Putamen (tissue), 1 donor: Measurements from ENCODE around the gene FBF1.

Source experiments
- DNase-seq: peaks from one replicate; pipeline ENCODE4 v3.0.0-alpha.2; 2016; ENCODE audit warnings: low spot score

FBF1 gene

DNA sequence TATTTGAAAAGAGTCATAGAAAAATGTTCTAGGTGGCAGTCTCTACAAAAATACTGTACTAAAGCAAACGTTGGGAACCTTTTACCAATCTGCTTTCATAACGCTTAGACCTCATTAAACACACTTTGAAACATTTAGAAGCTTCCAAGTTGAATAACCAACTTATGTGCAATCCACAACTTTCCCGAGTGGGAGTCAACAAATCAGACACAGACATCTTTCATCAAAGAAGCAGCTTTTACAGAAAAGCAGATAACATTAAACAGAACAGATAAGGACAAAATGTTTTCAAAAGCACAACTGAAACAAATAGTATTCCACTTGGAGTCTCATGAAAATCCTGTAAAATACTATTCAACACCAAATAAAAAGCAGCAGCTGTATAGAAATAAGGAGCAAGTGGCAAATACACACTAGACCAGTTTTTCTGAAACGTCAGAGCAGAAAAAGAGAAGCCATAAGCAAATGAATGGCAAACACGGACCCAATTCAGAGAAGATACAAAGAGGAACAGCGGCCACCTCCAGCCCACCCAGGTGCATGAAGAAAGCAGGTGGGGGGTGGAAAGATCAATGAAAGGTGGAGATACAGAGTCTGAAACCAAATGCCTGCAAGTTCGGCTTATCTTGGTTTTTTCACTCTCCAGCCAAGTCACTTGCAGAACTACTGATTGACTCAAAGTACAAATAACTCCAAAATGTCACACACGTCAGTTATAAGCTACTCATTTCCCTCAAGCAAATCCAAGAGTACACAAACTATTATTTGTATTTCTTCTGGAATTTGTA, 18.4 kb upstream of the FBF1 start:
- no peak for DNase-seq

DNA sequence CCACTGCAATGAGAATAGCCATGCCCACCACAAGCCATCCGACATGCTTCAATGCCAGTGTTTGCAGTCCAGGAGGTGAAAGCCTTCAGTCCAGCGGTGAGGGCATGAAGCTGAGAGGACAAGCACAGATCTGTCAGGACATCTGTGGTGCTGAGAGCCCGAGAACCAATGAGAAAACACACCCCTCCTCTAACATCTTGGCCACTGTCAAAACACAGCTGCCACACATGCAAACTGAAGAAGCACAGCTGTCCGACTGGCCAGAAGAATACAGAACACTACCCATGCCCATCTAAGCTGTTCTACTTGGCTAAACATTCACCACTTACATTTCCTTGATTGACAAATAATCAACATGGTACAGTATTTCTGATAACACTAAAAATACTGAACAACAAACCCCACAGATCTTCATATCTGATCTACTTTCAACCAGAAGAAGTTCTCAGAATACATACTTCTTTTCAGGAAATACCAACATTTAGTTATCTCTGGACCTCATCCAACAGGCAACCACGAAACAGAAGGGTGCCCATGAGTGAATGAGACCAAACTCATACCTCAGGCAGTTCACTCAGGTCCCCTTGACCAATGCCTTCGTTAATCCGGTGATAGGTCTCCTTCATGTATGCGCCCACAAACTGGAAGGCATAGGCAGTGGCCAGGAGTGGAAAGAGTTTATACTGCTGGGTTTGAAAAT, 10.2 kb upstream of the FBF1 start:
- no peak for DNase-seq

- DNase-seq, result no peak
Measured at GRCh38 chr17:75950421-75950820, 9.6 kb upstream of the FBF1 start.

GRCh38 chr17:75945211-75945610, 4.4 kb upstream of the FBF1 start:
- no peak for DNase-seq

- no peak for DNase-seq
Measured at GRCh38 chr17:75943491-75943890, 2.6 kb upstream of the FBF1 start.

DNA sequence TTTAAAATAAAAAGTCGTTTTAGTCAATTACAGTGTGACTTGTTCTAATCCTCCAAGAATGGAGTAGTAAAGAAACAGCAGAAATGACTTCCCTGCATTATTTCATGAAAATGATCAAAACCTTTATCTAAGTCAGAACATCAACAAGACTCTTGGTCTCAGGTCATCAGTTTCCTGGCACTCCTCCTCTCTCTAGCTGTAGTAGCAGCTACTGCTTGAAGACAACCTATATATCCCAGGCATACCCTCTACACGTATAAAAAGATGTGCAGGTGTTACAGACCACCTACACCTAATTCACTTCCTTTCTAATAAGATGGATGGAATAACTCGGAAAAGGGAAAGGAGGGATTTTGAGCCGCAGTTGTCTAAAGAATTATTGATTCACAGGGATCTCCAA, 1.6 kb upstream of the FBF1 start:
- DNase-seq, result no peak

- no peak for DNase-seq
Measured at GRCh38 chr17:75941442-75941819, 589 bp upstream of the FBF1 start.

GRCh38 chr17:75937652-75938051, 3.2 kb downstream of the FBF1 start:
- DNase-seq, result no peak

DNA sequence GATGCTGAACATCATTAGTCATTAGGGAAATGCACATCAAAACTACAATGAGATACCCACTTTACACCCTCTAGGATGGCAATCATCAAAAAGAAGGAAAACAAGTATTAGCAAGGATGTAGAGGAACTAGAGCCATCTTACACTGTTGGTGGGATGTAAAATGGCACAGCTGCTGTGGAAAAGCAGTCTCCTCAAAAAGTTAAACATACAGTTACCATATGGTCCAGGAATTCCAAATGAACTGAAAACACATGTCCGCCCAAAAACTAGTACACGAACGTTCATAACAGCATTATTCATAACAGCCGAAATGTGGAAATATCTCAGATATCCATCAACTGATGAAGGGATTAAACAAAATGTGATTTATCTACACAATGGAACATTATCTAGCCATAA, 7.0 kb downstream of the FBF1 start:
- no peak for DNase-seq

GRCh38 chr17:75932852-75933251, 8.0 kb downstream of the FBF1 start:
- no peak for DNase-seq

DNA sequence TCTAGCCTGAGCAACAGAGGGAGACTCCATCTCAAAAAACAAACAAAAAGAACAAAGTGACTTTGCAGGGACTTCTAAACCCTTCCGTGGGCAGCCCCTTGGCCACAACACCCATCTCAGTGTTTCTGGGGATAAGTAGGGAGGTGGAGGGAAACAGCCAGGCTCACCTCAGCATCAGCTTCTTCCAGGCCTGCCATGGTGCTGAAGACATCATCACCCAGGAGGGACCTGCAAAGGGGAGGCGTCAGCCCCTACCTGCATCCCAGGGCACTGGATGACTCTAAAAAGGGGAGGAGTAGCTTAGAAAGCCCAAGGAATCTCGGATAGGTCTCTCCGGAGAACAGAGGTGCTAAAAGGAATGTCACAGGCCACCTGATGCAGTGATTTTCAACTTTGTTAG, 9.8 kb downstream of the FBF1 start:
- DNase-seq, result no peak

DNA sequence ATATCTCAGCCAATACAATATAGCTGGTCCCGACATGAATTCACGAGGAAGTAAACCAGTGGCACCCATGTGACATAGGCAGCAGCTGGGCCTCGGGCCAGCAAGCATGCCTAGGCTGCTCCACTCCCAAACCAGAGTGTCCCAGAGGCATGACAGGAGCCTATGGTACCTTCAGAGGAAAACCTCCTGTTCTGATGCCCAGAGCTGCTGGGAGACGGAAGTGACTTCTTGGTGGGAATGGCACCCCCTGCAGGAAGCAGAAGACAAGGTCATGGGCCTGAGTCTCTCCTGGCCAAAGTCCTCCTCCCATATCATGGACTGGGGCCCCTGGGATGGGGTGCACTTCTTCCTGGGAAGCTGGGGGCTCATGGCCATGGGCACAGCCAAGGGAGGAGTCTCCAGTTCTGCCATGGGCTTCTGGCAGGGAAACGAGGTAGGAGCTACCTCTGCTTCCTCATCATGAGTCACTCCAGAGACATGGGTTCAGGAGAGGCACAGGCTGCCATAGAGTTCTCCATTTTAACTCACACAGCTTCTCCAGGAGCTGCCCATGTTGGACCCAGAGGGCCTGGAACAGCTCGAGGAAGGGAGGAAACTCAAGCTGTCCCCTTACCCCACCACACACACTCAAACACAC, 13.4 kb downstream of the FBF1 start:
- DNase-seq, result no peak

DNA sequence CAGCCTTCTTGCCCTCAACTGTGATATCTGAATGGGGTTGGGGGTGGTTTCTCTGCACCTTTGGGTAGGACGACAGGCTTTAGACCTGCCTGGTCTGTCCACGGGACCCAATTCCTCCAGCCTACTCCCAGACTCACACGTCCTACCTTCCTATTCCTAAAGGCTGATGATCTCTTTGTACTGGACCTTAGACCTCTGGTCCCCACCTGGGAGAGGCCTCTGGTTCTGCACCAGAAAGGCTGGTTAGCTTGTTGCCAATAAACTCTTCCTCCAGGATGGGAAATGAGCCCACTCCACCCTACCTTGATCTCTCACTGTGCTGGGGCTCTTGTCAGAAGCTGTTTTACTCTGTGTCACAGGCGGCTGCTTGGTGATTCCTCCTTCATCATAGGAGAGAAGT, 14.4 kb downstream of the FBF1 start:
- DNase-seq, result no peak

GRCh38 chr17:75925912-75926311, 14.9 kb downstream of the FBF1 start:
- no peak for DNase-seq

- DNase-seq, result no peak
Measured at GRCh38 chr17:75925103-75925502, 15.7 kb downstream of the FBF1 start.

DNA sequence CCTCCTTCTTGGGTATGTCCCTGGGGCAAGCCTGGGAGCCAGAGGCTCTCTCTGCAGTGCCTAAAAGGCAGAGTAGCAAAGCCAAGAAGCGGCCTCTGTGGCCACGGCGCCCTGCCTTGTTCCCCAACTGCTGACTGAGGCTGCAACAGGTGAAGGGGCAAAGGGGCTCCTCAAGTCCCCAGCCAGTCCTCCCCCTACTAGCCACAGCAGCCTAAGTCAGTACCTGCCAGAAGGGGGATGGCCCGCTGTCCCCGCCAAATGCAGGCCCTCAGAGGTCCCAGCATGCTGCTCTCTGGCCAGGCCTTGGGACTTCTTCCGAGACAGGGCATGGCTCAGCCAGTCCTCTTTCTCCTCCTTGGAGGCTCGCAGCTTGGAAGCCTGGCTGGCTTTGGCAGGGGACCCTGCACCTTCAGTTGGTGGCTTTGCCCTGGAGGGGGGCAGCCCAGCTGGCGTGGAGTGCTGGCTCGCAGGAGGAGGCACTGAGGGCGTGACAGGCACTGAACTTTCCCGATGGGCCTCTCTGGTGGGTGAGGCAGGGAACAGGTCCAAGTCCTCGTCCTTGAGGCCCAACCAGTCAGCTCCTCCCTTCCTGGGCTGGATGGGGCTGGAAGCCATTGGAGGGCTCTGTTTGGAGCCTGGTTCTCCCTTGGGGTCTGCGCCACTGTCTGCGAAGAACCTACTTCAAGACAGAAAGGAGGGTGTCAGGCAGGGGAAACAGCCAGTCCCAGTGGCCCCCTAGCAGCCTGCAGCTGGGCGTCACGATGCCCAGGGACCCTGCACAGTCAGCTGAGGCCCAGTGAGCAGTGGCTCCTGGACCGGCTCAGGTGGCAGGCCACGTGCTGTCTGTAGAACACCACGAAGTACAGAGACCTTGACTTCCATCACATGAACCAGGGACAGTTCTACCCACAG, 17.6 kb downstream of the FBF1 start:
- DNase-seq, result no peak

DNA sequence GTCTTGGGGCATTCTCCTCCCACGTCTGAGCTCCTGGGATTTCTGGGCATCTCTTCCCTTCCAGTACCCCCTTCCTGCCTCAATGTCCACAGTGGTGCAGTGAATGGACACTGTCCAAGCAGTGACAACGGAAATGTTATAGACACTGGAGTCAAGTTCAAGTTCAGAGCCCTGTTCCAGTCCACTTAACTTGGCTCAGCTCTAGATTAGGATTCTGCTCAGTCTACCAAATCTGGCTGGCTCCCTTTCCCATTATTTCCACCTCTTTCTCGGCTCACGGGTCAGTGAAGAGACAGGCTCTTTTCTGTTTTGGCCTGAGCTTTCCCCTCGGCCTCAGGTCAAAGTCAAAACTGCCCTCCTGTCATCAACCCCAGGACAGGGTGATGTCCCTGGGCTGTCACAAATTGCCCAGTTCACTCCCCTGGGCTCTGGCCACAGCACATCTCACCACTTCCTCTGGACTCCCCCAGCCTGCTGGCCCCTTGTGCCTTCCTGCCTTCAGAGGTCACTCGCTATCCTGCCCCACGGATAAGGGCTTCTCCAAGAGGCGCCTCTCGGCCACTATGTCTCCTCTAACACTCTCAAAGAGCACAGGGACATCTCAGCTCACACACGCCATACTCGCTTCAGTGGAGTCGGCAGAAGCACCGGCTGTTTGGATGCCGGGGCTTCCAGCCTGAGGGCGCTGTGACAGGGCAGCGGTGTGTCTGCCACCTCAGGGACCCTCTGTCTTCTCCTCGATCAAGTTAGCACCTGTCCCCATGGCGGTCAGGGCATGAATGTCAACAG, 18.5 kb downstream of the FBF1 start:
- DNase-seq, result no peak

GRCh38 chr17:75921596-75921995, 19.2 kb downstream of the FBF1 start:
- DNase-seq, result no peak

- no peak for DNase-seq
Measured at GRCh38 chr17:75920045-75920560, 20.7 kb downstream of the FBF1 start.

GRCh38 chr17:75919611-75920010, 21.2 kb downstream of the FBF1 start:
- DNase-seq, result no peak

- no peak for DNase-seq
Measured at GRCh38 chr17:75917917-75918445, 22.9 kb downstream of the FBF1 start.
